OCI-M1 (cell line): ENCODE data around the gene SEC63.
A peak's percentile ranks its signal among the peaks of the same experiment; 100 is the strongest.
"Not testable (repeated sequence)": the region's sequence is repeated elsewhere in the genome, so short reads cannot be mapped to it uniquely, and the experiment has no call there.

Experiments
- DNase-seq: peaks from one replicate; lab custom pipeline; 2025; lab: John Stamatoyannopoulos, UW

Gene SEC63

GRCh38 chr6:107928984-107929383 is 29.0 kb downstream of the SEC63 start:
- no peak for DNase-seq

- DNase-seq: not testable (repeated sequence)
These were observed 31.1 kb downstream of the SEC63 start for GRCh38 chr6:107926697-107927544.

GRCh38 chr6:107917451-107918375 is 40.3 kb downstream of the SEC63 start:
- DNase-seq: no peak

GRCh38 chr6:107916961-107917360 is 41.0 kb downstream of the SEC63 start:
- not testable (repeated sequence) for DNase-seq

- DNase-seq: no peak
These were observed 46.3 kb downstream of the SEC63 start for GRCh38 chr6:107911692-107912091.

GRCh38 chr6:107894809-107895396 is 63.1 kb downstream of the SEC63 start:
- no peak for DNase-seq

- not testable (repeated sequence) for DNase-seq
These were observed 67.6 kb downstream of the SEC63 start for GRCh38 chr6:107890431-107890830.

- DNase-seq: not testable (repeated sequence)
These were observed 72.1 kb downstream of the SEC63 start for GRCh38 chr6:107885950-107886349.

GRCh38 chr6:107879941-107880340 is 78.1 kb downstream of the SEC63 start:
- no peak for DNase-seq

- DNase-seq: peak; percentile 32
These were observed 80.0 kb downstream of the SEC63 start for GRCh38 chr6:107877968-107878367.

GRCh38 chr6:107871976-107872375 is 86.0 kb downstream of the SEC63 start:
- no peak for DNase-seq

GRCh38 chr6:107871512-107871911 is 86.5 kb downstream of the SEC63 start:
- not testable (repeated sequence) for DNase-seq

- no peak for DNase-seq
These were observed 87.0 kb downstream of the SEC63 start for GRCh38 chr6:107871016-107871415.

GRCh38 chr6:107870381-107870780 is 87.6 kb downstream of the SEC63 start:
- DNase-seq: no peak

GRCh38 chr6:107869871-107870270 is 88.1 kb downstream of the SEC63 start:
- no peak for DNase-seq

GRCh38 chr6:107868867-107869611 is 89.0 kb downstream of the SEC63 start:
- no peak for DNase-seq

GRCh38 chr6:107867302-107867615 is 90.7 kb downstream of the SEC63 start:
- no peak for DNase-seq

- DNase-seq: peak; percentile 77
These were observed 91.3 kb downstream of the SEC63 start for GRCh38 chr6:107866606-107867301.

- no peak for DNase-seq
These were observed 93.5 kb downstream of the SEC63 start for GRCh38 chr6:107864226-107865127.

GRCh38 chr6:107862383-107862782 is 95.6 kb downstream of the SEC63 start:
- DNase-seq: no peak
